ENCODE results near the gene CPED1. TPM values are rescaled to one million over a fixed set of nuclear protein-coding genes. Genes with fewer than 3 reads are reported as not detected.
"Not testable (repeated sequence)": the region's sequence is repeated elsewhere in the genome, so short reads cannot be mapped to it uniquely, and the experiment has no call there.

CPED1 gene
- total RNA-seq, 2 donors from 2014 or later: 3.4 to 15.9 TPM

DNA sequence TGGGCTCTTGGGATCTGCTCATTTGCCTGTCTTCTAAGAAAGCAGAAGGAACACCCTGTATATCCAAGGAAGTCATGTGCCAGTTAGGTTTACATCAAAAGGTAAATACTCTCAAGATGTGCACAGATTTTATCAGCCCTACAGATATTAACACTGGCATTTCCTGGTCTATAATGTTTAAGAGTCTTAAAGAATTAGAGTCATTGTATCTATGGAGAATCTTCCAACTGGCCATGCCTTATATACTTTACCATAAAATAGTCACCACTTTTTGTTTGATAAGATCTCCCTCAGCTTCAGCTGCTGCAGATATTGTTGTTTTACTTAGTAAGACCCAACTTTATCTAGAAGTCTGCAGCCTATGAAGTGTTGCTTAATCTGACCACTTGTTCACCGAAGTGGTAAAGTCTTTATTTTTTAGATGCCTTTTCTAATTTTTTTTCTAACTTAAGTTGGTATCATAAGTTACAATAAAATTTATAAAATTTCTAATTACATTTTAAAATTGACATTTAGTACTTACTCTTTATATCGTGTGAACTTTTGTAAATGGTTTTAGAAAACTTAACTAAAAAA, 58.5 kb downstream of the CPED1 start:
- no peak for ATAC-seq
- intact Hi-C loops (cut with DNase I, micrococcal nuclease): no loop called here
- DNase-seq: no peak

DNA sequence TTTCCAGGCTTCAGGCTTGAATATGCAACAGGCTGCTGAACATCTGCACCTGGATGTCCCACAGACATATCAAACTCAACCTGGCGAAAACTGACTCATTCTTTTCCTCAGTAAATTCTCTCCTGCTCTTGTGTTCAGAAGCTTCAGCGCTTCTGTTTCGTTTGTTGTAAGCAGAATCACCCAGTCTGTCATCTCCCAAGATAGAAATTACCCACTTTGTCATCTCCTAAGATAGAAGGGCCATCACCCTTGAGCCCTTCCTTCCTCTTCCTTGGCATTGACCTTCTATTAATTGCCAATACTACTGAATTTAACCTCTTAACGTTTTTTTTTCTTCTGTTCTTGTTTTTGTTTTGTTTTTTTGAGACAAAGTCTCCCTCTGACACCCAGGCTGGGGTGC, 59.7 kb downstream of the CPED1 start:
- no peak for DNase-seq
- intact Hi-C loops (cut with DNase I, micrococcal nuclease): no loop called here
- no peak for ATAC-seq

DNA sequence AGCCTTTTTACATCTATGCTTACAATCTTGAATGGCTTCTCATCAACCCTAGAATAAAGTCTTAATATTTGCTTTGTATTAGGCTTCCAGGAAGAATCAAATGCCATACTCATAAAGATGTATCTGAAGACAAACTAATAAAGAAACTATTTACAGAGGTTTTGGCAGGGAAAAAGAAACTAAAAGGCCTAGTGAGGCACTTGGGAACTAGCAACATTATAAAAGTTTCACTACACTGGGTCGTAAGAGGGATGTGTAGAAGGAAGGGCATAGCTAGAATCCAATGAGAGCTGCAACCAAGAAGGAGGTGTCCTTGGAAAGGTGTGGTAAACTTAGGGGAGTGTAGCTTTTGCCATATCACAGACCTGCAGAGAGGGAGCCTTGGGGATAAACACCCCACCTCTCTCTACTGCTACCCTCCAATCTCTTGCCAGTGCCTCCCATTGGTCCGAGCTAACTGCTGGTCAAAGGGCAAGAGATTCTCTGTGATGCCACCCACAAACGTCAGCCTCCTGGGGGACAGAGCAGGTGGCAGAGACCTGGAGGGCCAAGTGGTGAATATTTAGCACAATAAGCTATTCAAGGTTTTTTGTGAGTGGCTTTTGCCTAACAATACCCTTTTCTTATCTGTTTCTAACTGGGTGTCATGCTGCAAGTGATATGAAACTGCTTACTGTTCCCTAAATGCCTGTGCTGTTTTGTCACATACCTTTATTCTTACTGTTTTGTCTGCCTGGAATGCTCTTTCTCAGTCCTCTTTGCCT, 60.7 kb downstream of the CPED1 start:
- ATAC-seq: no peak
- intact Hi-C loops (cut with DNase I, micrococcal nuclease): no loop called here
- no peak for DNase-seq

DNA sequence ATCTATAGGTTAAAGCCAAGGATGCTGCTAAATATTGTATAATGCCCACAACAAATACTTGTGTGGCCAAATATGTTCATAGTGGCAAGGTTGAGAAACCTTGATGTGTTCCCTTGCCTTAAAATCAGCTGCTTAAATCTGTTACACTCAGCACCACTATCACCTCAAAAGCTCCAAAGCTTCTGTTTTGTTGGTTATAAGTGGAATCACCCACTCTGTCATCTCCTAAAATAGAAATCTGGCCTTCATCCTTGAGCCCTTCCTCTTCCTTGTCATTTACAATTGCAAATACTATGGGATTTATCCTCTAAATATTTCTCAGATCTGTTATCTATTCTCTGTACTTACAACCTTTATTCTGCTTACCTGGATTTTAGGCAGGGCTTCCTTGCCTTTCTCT, 61.4 kb downstream of the CPED1 start:
- DNase-seq: no peak
- intact Hi-C loops (cut with DNase I, micrococcal nuclease): no loop called here
- no peak for ATAC-seq

DNA sequence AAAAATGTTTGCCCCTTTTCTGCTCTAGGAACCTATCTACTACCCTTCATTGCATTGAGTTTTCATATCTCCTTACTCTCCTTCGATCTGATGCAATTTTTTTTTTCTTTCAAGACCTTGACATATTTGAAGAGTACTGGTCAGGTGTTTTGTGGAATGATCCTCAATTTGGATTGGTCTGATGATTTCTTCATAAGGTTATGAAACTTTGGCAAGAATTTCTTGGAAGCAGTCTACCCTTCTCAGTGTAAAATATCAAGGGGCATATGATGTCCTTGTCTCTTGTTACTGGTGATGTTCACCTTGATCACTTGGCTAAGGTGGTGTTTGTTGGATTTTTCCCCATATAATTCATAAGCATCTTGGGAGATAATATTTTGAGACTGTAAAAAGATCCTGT, 64.7 kb downstream of the CPED1 start:
- DNase-seq: no peak

DNA sequence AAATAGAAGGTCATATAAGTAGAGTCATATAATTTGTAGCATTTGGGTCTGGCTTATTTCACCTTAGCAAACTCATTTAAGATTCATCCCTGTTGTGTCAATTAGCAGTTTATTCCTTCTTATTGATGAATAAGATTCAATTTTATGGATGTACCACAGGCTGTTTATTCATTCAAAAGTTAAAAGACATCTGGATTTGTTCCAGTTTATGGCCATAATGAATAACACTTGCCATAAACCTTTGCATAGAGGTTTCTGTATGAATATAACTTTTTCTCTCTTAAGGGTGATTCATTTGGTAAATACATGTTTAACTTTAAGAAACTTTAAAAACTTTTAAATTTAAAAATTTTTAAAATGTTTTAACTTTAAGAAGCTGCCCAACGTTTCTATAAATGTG, 66.4 kb downstream of the CPED1 start:
- intact Hi-C loops (cut with DNase I, micrococcal nuclease): no loop called here
- ATAC-seq: no peak
- no peak for DNase-seq

More for the DNA sequence above, 64.7 kb downstream of the CPED1 start:
- no peak for ATAC-seq
- intact Hi-C loops (cut with DNase I, micrococcal nuclease): no loop called here

DNA sequence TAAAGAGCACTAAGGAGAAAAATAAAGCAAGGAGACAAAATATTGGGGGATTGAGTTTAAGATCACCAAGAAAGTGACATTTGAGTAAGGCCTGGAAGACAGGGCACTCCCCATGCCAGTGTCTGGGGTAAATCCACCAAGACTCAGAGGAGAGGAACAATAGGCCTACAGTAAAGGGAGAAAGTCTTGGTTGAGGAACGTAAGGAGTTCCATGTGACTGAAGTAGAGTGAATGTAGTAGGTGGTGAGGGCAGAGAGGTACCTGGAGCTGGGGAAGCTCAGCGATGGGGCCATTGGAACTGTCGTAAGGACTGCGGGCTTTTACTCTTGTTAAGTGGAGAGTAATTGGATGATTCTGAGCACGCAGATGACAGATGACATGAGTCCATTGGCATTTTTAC, 69.4 kb downstream of the CPED1 start:
- no peak for DNase-seq
- ATAC-seq: no peak
- intact Hi-C loops (cut with DNase I, micrococcal nuclease): no loop called here

DNA sequence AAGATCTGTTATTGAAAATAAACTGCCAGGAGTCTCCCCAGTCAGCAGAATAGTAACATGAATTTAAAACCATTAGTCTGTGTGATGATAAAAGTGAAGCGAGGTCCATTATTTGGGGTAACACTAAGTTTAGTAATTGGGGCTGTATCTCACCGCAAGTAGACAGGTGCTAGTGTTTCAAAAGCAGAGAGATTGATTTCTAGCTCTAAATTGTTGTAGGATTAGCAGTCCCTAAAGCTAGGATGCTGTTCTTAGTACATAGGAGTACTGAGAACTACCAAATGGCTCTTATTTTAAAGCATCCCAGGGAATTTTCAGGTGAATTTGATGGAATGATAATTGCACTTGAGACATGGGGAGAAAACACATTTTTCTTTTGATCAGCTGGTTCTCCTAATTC, 70.5 kb downstream of the CPED1 start:
- intact Hi-C loops (cut with DNase I, micrococcal nuclease): no loop called here
- ATAC-seq (no peak), DNase-seq (no peak)

DNA sequence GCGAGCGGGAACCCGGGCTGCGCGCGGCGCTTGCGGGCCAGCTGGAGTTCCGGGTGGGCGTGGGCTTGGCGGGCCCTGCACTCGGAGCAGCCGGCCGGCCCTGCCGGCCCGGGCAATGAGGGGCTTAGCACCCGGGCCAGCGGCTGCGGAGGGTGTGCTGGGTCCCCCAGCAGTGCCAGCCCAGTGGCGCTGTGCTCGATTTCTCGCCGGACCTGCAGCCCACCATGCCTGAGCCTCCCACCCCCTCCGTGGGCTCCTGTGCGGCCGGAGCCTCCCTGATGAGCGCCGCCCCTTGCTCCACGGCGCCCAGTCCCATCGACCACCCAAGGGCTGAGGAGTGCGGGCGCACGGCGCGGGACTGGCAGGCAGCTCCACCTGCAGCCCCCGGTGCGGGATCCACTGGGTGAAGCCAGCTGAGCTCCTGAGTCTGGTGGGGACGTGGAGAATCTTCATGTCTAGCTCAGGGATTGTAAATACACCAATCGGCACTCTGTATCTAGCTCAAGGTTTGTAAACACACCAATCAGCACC, 71.5 kb downstream of the CPED1 start:
- DNase-seq; ATAC-seq; intact Hi-C loops (cut with DNase I, micrococcal nuclease): not testable (repeated sequence)

DNA sequence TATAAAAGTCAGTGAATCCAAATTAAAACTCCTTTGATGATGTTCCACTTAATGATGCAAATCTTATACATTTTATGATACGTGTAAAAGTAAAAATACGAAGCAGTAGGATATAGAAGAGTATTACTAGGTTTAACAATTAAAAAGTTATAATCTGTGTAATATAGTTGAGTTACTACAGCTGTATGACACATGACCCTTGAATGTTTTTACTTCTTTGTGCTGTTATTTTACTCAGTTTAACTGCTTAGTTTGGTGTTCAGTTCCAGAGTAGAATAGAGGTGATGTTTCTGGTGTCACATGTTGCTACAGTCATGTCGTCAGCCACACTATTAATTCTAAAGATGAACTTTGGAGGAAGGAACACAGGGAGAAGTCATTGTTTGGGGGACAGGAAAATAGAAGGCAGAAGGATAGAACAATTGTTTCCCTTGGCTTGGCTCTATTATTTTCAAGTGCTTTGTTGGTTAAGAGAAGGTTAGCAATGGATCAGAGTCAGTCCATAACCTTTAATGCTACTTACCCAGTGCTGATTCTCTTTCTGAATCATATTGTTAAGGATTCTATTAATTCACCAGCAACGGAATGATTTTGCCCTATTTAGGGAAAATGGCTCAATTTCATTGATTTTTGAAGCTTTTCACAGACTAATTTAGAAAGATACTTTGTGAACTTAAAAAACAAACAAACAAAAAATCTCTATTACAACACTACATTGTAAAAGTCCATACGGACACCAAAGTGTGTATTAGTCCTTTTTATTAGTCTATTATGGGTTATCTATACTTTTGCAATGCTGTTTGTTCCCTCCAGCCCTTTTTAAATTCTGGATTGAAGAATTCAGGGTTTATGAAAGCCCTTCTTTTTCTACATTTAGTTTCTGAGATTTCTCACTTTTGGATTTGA, 73.4 kb downstream of the CPED1 start:
- no peak for DNase-seq
- intact Hi-C loops (cut with DNase I, micrococcal nuclease): no loop called here
- ATAC-seq: no peak

DNA sequence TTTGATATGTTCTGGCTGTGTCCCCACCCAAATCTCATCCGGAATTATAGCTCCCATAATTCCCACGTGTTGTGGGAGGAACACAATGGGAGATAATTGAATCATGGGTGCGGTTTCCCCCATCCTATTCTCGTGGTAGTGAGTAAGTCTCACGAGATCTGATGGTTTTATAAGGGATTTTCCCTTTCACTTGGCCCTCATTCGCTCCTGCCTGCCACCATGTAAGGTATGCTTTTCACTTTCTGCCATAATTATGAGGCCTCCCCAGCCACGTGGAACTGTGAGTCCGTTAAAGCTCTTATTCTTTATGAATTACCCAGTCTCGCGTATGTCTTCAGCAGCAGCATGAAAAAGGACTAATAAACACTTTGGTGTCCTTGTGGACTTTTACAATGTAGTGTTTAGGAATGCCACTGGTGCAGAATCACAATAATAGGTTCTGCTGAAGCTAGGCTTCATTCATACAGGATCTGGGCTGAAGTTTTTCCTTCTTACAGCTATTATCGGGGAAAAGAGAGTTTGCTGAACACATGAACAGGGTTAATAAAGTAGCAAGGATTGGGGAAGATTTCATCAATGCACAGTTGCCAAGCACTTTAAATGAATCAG, 74.3 kb downstream of the CPED1 start:
- intact Hi-C loops (cut with DNase I, micrococcal nuclease): no loop called here
- DNase-seq (no peak), ATAC-seq (no peak)

DNA sequence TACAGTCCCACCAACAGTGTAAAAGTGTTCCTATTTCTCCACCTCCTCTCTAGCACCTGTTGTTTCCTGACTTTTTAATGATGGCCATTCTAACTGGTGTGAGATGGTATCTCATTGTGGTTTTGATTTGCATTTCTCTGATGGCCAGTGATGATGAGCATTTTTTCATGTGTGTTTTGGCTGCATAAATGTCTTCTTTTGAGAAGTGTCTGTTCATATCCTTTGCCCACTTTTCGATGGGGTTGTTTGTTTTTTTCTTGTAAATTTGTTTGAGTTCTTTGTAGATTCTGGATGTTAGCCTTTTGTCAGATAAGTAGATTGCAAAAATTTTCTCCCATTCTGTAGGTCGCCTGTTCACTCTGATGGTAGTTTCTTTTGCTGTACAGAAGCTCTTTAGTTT, 79.2 kb downstream of the CPED1 start:
- DNase-seq; ATAC-seq; intact Hi-C loops (cut with DNase I, micrococcal nuclease): not testable (repeated sequence)

DNA sequence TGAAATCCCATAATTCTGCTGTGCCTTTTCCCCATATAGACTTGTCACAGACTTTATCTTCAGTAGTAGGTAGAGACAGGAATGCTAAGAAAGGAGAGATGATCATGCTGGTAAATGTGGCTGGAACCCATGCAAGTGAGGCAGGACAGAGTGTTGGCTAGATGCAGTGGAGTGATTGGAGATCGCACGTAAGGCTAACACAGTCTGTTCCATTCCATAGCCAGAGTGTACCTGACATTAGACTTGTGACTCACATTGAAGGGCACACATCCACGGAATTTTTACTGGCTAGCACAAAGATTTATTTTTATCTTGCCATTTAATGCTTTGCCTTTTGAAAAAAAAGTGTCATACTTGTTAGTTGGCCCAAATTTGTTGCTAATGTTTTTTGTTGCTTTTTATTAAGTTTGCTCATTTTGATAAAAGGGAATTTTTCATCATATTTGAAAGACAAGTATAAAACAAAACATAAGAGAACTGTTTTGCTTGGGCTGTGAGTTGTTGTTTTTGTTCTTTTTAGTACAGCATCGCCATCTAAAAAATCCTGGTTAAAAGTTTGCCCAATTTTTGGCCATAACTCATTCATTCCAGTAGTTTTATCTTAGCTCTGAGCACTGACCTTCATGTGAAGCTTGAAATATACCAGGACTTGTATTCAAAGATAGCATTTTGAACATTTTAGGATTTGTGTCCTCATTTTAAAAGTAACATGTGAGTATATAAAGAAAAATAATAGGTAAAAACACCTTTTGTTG, 81.0 kb downstream of the CPED1 start:
- ATAC-seq (no peak), DNase-seq (no peak)
- intact Hi-C loops (cut with DNase I, micrococcal nuclease): no loop called here

DNA sequence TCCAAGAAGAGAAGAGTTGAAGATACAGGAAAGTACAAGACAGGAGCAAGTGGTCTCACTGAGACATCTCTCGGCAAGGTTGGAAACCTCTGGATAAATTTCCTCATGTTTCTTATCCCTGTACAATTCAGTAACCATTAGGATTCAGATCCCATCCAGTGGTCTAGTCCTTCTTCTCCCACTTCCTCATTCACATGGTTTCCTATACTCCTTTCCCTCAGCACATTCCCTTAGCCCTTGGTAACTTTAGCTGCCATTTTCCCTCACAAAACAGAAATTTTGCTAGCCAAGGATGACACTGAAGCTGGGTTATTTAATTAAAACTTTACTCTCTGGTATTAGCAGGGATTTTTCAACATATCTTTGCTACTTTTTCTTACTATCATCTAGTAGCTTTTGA, 82.6 kb downstream of the CPED1 start:
- intact Hi-C loops (cut with DNase I, micrococcal nuclease): no loop called here
- DNase-seq: no peak
- ATAC-seq: no peak

DNA sequence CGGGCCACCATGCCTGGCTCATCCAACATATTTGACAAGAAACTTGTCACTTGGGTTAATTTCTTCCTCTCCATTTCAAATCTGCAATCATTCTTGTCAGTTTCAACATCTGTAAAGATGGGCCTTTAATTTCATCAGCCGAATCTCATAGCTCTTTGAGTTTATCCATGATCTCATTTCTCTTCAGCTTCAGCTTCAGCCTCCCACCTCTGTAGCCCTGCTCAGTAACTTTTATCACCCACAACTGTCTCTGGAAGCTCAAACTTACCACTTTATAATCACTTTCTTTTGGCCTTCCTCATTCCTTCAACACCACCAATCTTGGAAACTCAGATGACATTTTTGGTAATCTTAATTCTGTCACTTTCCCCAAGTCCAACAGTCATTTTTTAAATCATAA, 83.2 kb downstream of the CPED1 start:
- intact Hi-C loops (cut with DNase I, micrococcal nuclease): no loop called here
- DNase-seq (no peak), ATAC-seq (no peak)

DNA sequence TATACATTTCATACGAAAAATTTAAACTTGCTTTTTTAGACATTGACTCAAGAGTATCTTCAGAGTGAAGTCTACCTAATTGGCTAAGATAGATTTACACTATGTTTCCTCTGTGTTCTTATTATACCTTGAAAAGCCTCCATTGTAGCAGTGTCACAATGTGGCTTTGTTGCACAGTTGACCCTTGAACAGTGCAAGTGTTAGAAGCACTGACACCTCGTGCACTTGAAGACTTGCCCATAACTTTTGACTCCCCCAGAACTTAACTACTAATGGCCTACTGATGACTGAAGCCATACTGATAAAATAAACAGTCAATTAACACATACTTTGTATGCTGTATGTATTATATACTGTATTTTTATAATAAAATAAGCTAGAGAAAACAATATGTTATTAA, 84.3 kb downstream of the CPED1 start:
- intact Hi-C loops (cut with DNase I, micrococcal nuclease): no loop called here

DNA sequence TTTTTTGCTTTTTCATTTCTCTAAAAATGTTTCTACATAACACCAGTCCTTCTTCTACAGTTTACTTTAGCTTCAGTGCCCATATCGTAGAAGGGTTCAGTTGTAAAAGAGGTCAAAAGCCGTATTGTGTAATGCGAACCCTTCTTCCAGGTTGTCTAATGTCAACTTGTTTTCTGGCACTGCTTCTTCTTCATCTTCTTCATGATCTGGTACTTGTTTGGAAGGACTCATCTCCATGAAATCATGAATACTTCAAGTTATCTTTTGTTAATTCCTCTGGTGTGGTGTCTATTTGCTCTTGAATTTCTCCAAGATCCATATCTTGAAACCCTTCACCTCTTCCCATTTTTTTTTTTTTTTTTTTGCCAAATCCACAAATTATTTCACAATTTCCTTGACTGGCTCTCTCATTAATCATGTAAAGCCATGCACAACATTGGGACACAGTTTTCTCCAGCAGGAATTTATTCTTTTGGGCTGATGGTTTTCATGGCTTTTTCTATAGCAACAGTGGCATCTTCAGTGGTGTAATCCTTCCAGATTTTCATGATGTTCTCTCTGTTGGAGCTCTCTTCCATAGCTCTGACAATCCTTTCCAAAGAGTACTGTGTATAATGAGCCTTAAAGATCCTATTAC, 85.1 kb downstream of the CPED1 start:
- intact Hi-C loops (cut with DNase I, micrococcal nuclease): no loop called here
- no peak for ATAC-seq
- DNase-seq: no peak

More for the DNA sequence above, 84.3 kb downstream of the CPED1 start:
- ATAC-seq (no peak), DNase-seq (no peak)

DNA sequence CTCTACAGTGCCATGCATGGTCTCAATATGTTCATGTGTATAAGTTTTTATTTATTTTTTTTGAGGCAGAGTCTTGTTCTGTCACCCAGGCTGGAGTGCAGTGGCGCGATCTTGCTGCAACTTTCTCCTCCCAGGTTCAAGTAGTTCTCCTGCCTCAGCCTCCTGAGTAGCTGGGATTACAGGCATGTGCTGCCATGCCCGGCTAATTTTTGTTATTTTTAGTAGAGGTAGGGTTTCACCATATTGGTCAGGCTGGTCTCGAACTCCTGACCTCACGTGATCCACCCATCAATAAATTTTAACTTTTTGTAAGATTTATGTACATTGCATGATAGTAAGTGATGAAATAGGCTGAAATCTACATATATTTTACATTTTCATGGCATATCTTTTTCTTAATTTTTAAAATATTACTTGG, 86.9 kb downstream of the CPED1 start:
- ATAC-seq; intact Hi-C loops (cut with DNase I, micrococcal nuclease); DNase-seq: not testable (repeated sequence)
